HepG2 (cell line): ENCODE measurements around the gene THBD. TPM values are rescaled to one million over a fixed set of nuclear protein-coding genes. Genes with fewer than 3 reads are reported as not detected.
A peak's percentile ranks its signal among the peaks of the same experiment; 100 is the strongest.

ENCODE experiments used
- ATAC-seq: fragments of 200-7000 bp; cut with Tn5 transposase; 3 replicates; pipeline ENCODE4 v1.9.1; 2020; ENCODE audit warnings: mild to moderate bottlenecking, moderate library complexity
- BruUV-seq: library from RNA; stranded (reverse); fragments of 400-500 nt; replicated peaks from 2 replicates; lab custom pipeline; 2021; lab: Mats Ljungman, UMichigan
- CTCF ChIA-PET: fragments of 300-600 bp; formaldehyde crosslinking; extraction: SDS; loops from one replicate; lab custom pipeline; 2021; ENCODE audit warnings: low total read pairs, inconsistent platforms, low intra/inter-chr PET ratio; lab: Yijun Ruan, JAX
- POLR2A ChIA-PET: fragments of 350-600 bp; sonication (Branson Sonifier 250); formaldehyde crosslinking; loops from one replicate; lab custom pipeline; 2020; ENCODE audit warnings: antibody characterized with exemption, inconsistent platforms; lab: Yijun Ruan, JAX
- DNase-seq: peaks from one replicate; pipeline ENCODE4 v3.0.0-alpha.2; 2015; ENCODE audit warnings: low spot score
- FAIRE-seq: peaks from 3 replicates; lab custom pipeline; 2011; peaks lifted over from hg19 to GRCh38; lab: Jason Lieb, UNC
- H2AFZ ChIP-seq: one replicate; pipeline ENCODE4 v1.6.1; 2011; ENCODE audit warnings: low read length, inconsistent platforms
- H3K27ac ChIP-seq: fragments of 300-600 bp; 3 replicates; pipeline ENCODE4 v1.8.0; 2011; ENCODE audit warnings: mixed run types, mild to moderate bottlenecking, mixed read lengths, low read length, inconsistent platforms; ENCODE audit not compliant: insufficient read depth; ENCODE audit errors: extremely low read length
- H3K27me3 ChIP-seq, 2 experiments: fragments of 200-600 bp in 1 of 2; 2 replicates in 1 of 2; 3 replicates in 1 of 2; pipeline versions ENCODE4 v1.6.0 to v1.8.0; 2011; ENCODE audit warnings: low read length in 2 of 2, mild to moderate bottlenecking in 2 of 2, moderate library complexity in 2 of 2, inconsistent platforms in 1 of 2; ENCODE audit not compliant: insufficient read depth in 2 of 2, control insufficient read depth in 1 of 2
- H3K36me3 ChIP-seq, 2 experiments: fragments of 200-600 bp in 1 of 2; replicated peaks in 1 of 2; 2 replicates in 1 of 2; 3 replicates in 1 of 2; pipeline versions ENCODE4 v1.5.1 to v1.8.0; 2011; ENCODE audit warnings: low read length in 2 of 2, inconsistent platforms in 1 of 2; ENCODE audit not compliant: insufficient read depth in 2 of 2, control insufficient read depth in 1 of 2
- H3K4me1 ChIP-seq: 2 replicates; pipeline ENCODE4 v1.5.1; 2012; ENCODE audit warnings: low read length, inconsistent platforms; ENCODE audit not compliant: insufficient read depth
- H3K4me2 ChIP-seq: 2 replicates; pipeline ENCODE4 v1.6.0; 2011; ENCODE audit warnings: low read depth, low read length, inconsistent platforms
- H3K4me3 ChIP-seq, 3 experiments: fragments of 200-600 bp in 1 of 3; sonication (generic), shearing (Covaris generic) in 1 of 3; replicated peaks in 1 of 3; 2 replicates each; pipeline ENCODE4 v1.5.1; 2011 to 2016; ENCODE audit warnings: low read length in 3 of 3, inconsistent platforms in 2 of 3, low read depth in 2 of 3, mild to moderate bottlenecking in 2 of 3, control low read depth in 1 of 3, mixed read lengths in 1 of 3; ENCODE audit not compliant: insufficient read depth in 1 of 3
- H3K79me2 ChIP-seq: one replicate; pipeline ENCODE4 v1.6.1; 2011; ENCODE audit warnings: low read length, inconsistent platforms; ENCODE audit not compliant: insufficient read depth
- H3K9ac ChIP-seq: 2 replicates; pipeline ENCODE4 v1.6.0; 2011; ENCODE audit warnings: mild to moderate bottlenecking, low read depth, low read length, inconsistent platforms; ENCODE audit not compliant: insufficient read depth
- H3K9me3 ChIP-seq: 2 replicates; pipeline ENCODE4 v1.5.1; 2012; ENCODE audit warnings: mild to moderate bottlenecking, low read length
- H4K20me1 ChIP-seq: 2 replicates; pipeline ENCODE4 v1.6.0; 2011; ENCODE audit warnings: inconsistent platforms, mild to moderate bottlenecking, low read length, moderate library complexity; ENCODE audit not compliant: insufficient read depth
- AGO2 ChIP-seq: fragments of 200-400 bp; formaldehyde crosslinking; optimal IDR thresholded peaks from 2 replicates; pipeline ENCODE3; 2017; ENCODE audit warnings: mild to moderate bottlenecking, low read depth, low read length, moderate library complexity
- AKAP8 ChIP-seq: sonication (generic); formaldehyde crosslinking; IDR thresholded peaks from 2 replicates; pipeline ENCODE4 v1.5.1; 2020; ENCODE audit warnings: mild to moderate bottlenecking, missing genetic modification reagents
- ASH2L ChIP-seq: fragments of 300-600, 200-600 bp; sonication (generic); IDR thresholded peaks from 2 replicates; pipeline ENCODE4 v1.7.0; 2017; ENCODE audit warnings: low read depth, mild to moderate bottlenecking, moderate library complexity, mixed read lengths, low read length; ENCODE audit not compliant: insufficient read length
- DNMT1 ChIP-seq: sonication (generic); formaldehyde crosslinking; IDR thresholded peaks from 2 replicates; pipeline ENCODE4 v1.5.1; 2020; ENCODE audit warnings: mild to moderate bottlenecking, missing genetic modification reagents
- ESRRA ChIP-seq: sonication (generic); formaldehyde crosslinking; IDR thresholded peaks from 2 replicates; pipeline ENCODE4 v1.5.1; 2020; ENCODE audit warnings: mild to moderate bottlenecking, low read depth, missing genetic modification reagents
- JUN ChIP-seq: sonication (generic); formaldehyde crosslinking; IDR thresholded peaks from 2 replicates; pipeline ENCODE4 v1.4.0; 2020; ENCODE audit warnings: mild to moderate bottlenecking, missing genetic modification reagents
- NFATC3 ChIP-seq: sonication (generic); formaldehyde crosslinking; IDR thresholded peaks from 2 replicates; pipeline ENCODE4 v1.5.1; 2020; ENCODE audit warnings: mild to moderate bottlenecking, missing genetic modification reagents
- ZFP82 ChIP-seq: sonication (generic); formaldehyde crosslinking; IDR thresholded peaks from 2 replicates; pipeline ENCODE4 v1.5.1; 2020; ENCODE audit warnings: mild to moderate bottlenecking, missing genetic modification reagents, borderline replicate concordance
- ZNF780A ChIP-seq: sonication (generic); formaldehyde crosslinking; IDR thresholded peaks from 2 replicates; pipeline ENCODE4 v1.8.0; 2022; ENCODE audit warnings: mild to moderate bottlenecking, missing genetic modification reagents, moderate library complexity
- WGBS: methylation state at CpG from one replicate; pipeline ENCODE4 v1.1.6; 2017; ENCODE audit warnings: low lambda C conversion rate; 5-methylcytosine and 5-hydroxymethylcytosine counted together
- in situ Hi-C: cut with HindIII; loops from 2 replicates; pipeline ENCODE4 v1.10.0; 2017; ENCODE audit warnings: low pct_unique_long_range_greater_than_20kb; ENCODE audit not compliant: extremely low pct_ligation_motif_present
- intact Hi-C: fragments of 100-400 bp; cut with micrococcal nuclease; formaldehyde crosslinking; loops from one replicate; pipeline ENCODE4 v1.10.0; 2022; ENCODE audit not compliant: unreplicated experiment
- polyA plus RNA-seq, 8 experiments: library from polyadenylated mRNA; depleted of rRNA in 3 of 8; stranded (reverse) in 7 of 8; unstranded in 1 of 8; fragments of >200 nt; fragmentation: Illumina TruSeq in 4 of 8; extraction: Trizol in 4 of 8; gene quantifications; 2 replicates each; pipeline versions ENCODE4 v1.2.1 to v1.2.3, GENCODE V29; 2011 to 2016; ENCODE audit warnings: low read depth in 4 of 8, missing spikeins in 1 of 8, mixed read lengths in 1 of 8; ENCODE audit not compliant: insufficient read depth in 1 of 8
- total RNA-seq, 5 experiments: library from RNA; depleted of rRNA; stranded (reverse); fragments of >200 nt; fragmentation: Illumina TruSeq; extraction: Trizol; gene quantifications; 2 replicates each; pipeline ENCODE4 v1.2.3, GENCODE V29; 2016; ENCODE audit warnings: low read depth in 1 of 5
- TF ChIP-seq, protein P1 (sequence below): sonication (generic); formaldehyde crosslinking; IDR thresholded peaks from 2 replicates; pipeline ENCODE4 v1.5.0; 2020; ENCODE audit warnings: missing genetic modification reagents
- TF ChIP-seq, protein P2 (sequence below): IDR thresholded peaks from 2 replicates; pipeline ENCODE4 v1.6.1; 2016; ENCODE audit warnings: missing biosample characterization, missing genetic modification reagents, low read depth
- TF ChIP-seq, protein P3 (sequence below): IDR thresholded peaks from 2 replicates; pipeline ENCODE4 v1.6.1; 2018; ENCODE audit warnings: missing genetic modification reagents

THBD gene
- total and polyA plus RNA-seq, 2 of the 13 experiments (the other 11 are each of a cell fraction or from before 2014, with no cell fraction given), result 0.03 TPM; not detected in 1

DNA sequence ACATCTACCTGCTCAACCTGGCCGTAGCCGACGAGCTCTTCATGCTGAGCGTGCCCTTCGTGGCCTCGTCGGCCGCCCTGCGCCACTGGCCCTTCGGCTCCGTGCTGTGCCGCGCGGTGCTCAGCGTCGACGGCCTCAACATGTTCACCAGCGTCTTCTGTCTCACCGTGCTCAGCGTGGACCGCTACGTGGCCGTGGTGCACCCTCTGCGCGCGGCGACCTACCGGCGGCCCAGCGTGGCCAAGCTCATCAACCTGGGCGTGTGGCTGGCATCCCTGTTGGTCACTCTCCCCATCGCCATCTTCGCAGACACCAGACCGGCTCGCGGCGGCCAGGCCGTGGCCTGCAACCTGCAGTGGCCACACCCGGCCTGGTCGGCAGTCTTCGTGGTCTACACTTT is 13.7 kb downstream of the THBD start:
- Histone ChIP-seq H4K20me1 (no peaks in the 10 kb centered on the region), H3K36me3 (no peaks in the 10 kb centered on the region), H3K27ac (no peak overlapping the region), H3K27me3 (peaks cover 2 to 41% of the 10 kb centered on the region in 2 experiments; a peak in 4 of 5 replicates), H2AFZ (no peak overlapping the region), H3K4me3 (no peak overlapping the region), H3K79me2 (no peaks in the 10 kb centered on the region), H3K9me3 (no peaks in the 10 kb centered on the region), H3K4me1 (no peaks in the 10 kb centered on the region), H3K4me2 (no peak overlapping the region), H3K9ac (no peak overlapping the region)
- TF ChIP-seq DNMT1 (CRISPR knock-in tag) (0 out of 2 replicates have a peak, but pooled peaks have one; percentile 30), AKAP8 (CRISPR knock-in tag) (no peak)
- intact Hi-C loops, result no loop called here
- FAIRE-seq, result no peak
- DNase-seq, result no peak
- WGBS, result 79% methylated on average over 41 of the region's 41 CpGs
- ChIA-PET POLR2A (no interaction called here), CTCF (no interaction called here)
- in situ Hi-C loops, result no loop called here
- no peak for ATAC-seq
- BruUV-seq, result no TSS peak

DNA sequence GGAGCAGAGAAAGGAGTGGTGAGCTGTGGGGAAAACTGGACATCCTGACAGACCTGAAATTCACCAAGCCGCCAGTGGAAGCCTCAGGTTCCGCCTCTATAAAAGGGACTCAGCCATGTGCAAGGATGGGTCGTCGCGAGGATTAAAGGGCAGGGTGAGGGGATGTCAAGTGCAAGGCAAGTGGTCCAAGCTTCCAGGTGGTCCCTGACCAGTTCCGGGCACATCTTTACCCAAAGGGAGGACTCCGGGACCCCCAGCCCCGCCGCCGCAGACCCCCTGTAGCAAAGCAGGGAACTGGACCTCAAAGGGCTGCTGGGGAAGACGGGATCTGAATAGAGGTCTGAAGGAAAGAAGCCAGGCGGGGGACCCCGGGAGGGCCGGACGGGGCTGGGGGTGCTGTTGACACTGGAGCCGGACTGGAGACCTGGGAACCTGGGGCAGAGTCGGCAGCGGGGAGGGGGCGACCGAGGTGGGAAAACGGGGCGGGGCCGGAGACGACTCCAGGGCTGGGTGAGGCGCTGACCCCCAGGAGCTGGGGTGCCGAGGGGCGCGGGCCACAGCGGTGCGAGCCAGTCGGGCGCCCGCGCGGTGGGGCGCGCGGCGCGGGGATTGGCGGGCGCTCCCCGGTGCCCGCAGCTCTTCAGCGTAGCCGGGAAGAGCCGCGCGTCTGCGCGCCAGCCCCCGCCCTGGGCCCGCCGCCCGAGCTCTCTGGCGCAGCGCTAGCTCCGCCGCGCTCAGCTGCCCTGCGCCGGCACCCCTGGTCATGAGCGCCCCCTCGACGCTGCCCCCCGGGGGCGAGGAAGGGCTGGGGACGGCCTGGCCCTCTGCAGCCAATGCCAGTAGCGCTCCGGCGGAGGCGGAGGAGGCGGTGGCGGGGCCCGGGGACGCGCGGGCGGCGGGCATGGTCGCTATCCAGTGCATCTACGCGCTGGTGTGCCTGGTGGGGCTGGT is 14.5 kb downstream of the THBD start, which contains the start of gene SSTR4:
SSTR4 (plus strand) TSS at position 592 of the 951 bp plus-strand sequence; CDS start at position 764, 172 bp downstream.
- H3K36me3 ChIP-seq, result no peaks in the 10 kb centered on the region
- H3K27ac ChIP-seq, result no peak within 1 kb of the TSS
- ChIA-PET POLR2A (no interaction called here), CTCF (no interaction called here)
- H3K27me3 ChIP-seq, result peaks cover 2 to 38% of the 10 kb centered on the region in 2 experiments; a peak in 3 of 5 replicates
- WGBS, result 72% methylated on average over 79 of the region's 83 CpGs
- H3K4me3 ChIP-seq, result no peak within 1 kb of the TSS
- FAIRE-seq (no peak), DNase-seq (no peak), ATAC-seq (no peak)
- no peaks in the 10 kb centered on the region for H4K20me1 ChIP-seq
- no TSS peak for BruUV-seq
- no peaks in the 10 kb centered on the region for H3K4me1 ChIP-seq
- no peak within 1 kb of the TSS for H3K9ac ChIP-seq
- no peaks in the 10 kb centered on the region for H3K9me3 ChIP-seq
- no peak within 1 kb of the TSS for H3K4me2 ChIP-seq
- intact Hi-C loops, result no loop called here
- H2AFZ ChIP-seq, result no peak within 1 kb of the TSS
- in situ Hi-C loops, result no loop called here
- no peaks in the 10 kb centered on the region for H3K79me2 ChIP-seq
- TF ChIP-seq, protein P1, sequence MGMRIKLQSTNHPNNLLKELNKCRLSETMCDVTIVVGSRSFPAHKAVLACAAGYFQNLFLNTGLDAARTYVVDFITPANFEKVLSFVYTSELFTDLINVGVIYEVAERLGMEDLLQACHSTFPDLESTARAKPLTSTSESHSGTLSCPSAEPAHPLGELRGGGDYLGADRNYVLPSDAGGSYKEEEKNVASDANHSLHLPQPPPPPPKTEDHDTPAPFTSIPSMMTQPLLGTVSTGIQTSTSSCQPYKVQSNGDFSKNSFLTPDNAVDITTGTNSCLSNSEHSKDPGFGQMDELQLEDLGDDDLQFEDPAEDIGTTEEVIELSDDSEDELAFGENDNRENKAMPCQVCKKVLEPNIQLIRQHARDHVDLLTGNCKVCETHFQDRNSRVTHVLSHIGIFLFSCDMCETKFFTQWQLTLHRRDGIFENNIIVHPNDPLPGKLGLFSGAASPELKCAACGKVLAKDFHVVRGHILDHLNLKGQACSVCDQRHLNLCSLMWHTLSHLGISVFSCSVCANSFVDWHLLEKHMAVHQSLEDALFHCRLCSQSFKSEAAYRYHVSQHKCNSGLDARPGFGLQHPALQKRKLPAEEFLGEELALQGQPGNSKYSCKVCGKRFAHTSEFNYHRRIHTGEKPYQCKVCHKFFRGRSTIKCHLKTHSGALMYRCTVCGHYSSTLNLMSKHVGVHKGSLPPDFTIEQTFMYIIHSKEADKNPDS (CRISPR knock-in tag), result no peak
- TF ChIP-seq NFATC3 (CRISPR knock-in tag) (no peak), ASH2L (no peak), ZFP82 (CRISPR knock-in tag) (no peak), ZNF780A (CRISPR knock-in tag) (no peak), JUN (CRISPR knock-in tag) (no peak), ESRRA (no peak), AGO2 (no peak)
- TF ChIP-seq, protein P2, sequence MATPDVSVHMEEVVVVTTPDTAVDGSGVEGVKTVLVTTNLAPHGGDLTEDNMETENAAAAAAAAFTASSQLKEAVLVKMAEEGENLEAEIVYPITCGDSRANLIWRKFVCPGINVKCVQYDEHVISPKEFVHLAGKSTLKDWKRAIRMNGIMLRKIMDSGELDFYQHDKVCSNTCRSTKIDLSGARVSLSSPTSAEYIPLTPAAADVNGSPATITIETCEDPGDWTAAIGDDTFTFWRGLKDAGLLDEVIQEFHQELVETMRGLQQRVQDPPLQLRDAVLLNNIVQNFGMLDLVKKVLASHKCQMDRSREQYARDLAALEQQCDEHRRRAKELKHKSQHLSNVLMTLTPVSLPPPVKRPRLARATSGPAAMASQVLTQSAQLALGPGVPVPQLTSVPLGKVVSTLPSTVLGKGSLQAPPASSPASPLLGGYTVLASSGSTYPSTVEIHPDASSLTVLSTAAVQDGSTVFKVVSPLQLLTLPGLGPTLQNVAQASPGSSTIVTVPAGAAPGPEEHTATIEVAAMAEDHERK (CRISPR knock-in tag), result no peak
- TF ChIP-seq, protein P3, sequence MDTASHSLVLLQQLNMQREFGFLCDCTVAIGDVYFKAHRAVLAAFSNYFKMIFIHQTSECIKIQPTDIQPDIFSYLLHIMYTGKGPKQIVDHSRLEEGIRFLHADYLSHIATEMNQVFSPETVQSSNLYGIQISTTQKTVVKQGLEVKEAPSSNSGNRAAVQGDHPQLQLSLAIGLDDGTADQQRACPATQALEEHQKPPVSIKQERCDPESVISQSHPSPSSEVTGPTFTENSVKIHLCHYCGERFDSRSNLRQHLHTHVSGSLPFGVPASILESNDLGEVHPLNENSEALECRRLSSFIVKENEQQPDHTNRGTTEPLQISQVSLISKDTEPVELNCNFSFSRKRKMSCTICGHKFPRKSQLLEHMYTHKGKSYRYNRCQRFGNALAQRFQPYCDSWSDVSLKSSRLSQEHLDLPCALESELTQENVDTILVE (CRISPR knock-in tag), result no peak
